Right ventricle myocardium inferior (tissue), 1 donor: ENCODE data around the gene RUNX1. TPM values are rescaled to one million over a fixed set of nuclear protein-coding genes. Genes with fewer than 3 reads are reported as not detected.

ENCODE experiments used
- ATAC-seq: fragments of 200-7000 bp; cut with Tn5 transposase; one replicate; pipeline ENCODE4 v1.9.1; 2020; ENCODE audit warnings: mild to moderate bottlenecking, moderate library complexity
- DNase-seq: peaks from one replicate; pipeline ENCODE4 v3.0.0; 2021; ENCODE audit errors: missing footprints
- intact Hi-C: fragments of 100-400 bp; cut with DNase I; formaldehyde crosslinking; loops from one replicate; pipeline ENCODE4 v1.11.0; 2022
- total RNA-seq: library from RNA; stranded (reverse); fragmentation: NEBNext Ultra II Directional; extraction: Animal tissue kit (Norgen Biotek cat#: 25700); gene quantifications from one replicate; pipeline ENCODE4 v1.2.1, GENCODE V29; 2021
- donor health status: DM: no; HTN: yes; CAD: no; lungs with severe emphysema.

Gene RUNX1
- total RNA-seq, 1 donor from 2014 or later: 1.8 TPM

- DNase-seq: no peak
- intact Hi-C loops: no loop called here
- ATAC-seq: no peak
These were observed 148.7 kb downstream of the RUNX1 start for GRCh38 chr21:34900376-34900775.

- intact Hi-C loops: loop anchor here (10.0 kb wide), 1 partner anchor 605 kb away; no protein-coding TSS in a partner anchor
- DNase-seq: no peak
- ATAC-seq: no peak
These were observed 149.3 kb downstream of the RUNX1 start for GRCh38 chr21:34899760-34900159.

GRCh38 chr21:34899302-34899701 lies 149.8 kb downstream of the RUNX1 start:
- DNase-seq (no peak), ATAC-seq (no peak)
- intact Hi-C loops: loop anchor here (10.0 kb wide), 1 partner anchor 605 kb away; no protein-coding TSS in a partner anchor

- intact Hi-C loops: loop anchor here (10.0 kb wide), 1 partner anchor 607 kb away; no protein-coding TSS in a partner anchor
- DNase-seq (no peak), ATAC-seq (no peak)
These were observed 151.3 kb downstream of the RUNX1 start for GRCh38 chr21:34897828-34898227.

GRCh38 chr21:34894401-34894800 lies 154.7 kb downstream of the RUNX1 start:
- intact Hi-C loops: loop anchor here (10.0 kb wide), 1 partner anchor 610 kb away; no protein-coding TSS in a partner anchor
- no peak for DNase-seq
- ATAC-seq: no peak

- intact Hi-C loops: loop anchor here (10.0 kb wide), 1 partner anchor 613 kb away; no protein-coding TSS in a partner anchor
- ATAC-seq (no peak), DNase-seq (no peak)
These were observed 156.9 kb downstream of the RUNX1 start for GRCh38 chr21:34892209-34892608.

GRCh38 chr21:34891613-34891943 lies 157.5 kb downstream of the RUNX1 start:
- ATAC-seq: no peak
- DNase-seq: no peak
- intact Hi-C loops: loop anchor here (10.0 kb wide), 1 partner anchor 613 kb away; no protein-coding TSS in a partner anchor

GRCh38 chr21:34890724-34891612 lies 158.1 kb downstream of the RUNX1 start:
- peak; percentile 71 for DNase-seq
- intact Hi-C loops: loop anchor here (10.0 kb wide), 1 partner anchor 614 kb away; no protein-coding TSS in a partner anchor
- ATAC-seq: no peak

GRCh38 chr21:34890470-34890723 lies 158.7 kb downstream of the RUNX1 start:
- intact Hi-C loops: loop anchor here (10.0 kb wide), 1 partner anchor 614 kb away; no protein-coding TSS in a partner anchor

GRCh38 chr21:34889676-34890469 lies 159.2 kb downstream of the RUNX1 start:
- intact Hi-C loops: loop anchor here (10.0 kb wide), 4 partner anchors 315 to 1045 kb away; no protein-coding TSS in a partner anchor
- peak; percentile 82 for ATAC-seq
- peak; percentile 92 for DNase-seq

More at GRCh38 chr21:34890470-34890723, 158.7 kb downstream of the RUNX1 start:
- DNase-seq (no peak), ATAC-seq (no peak)

- ATAC-seq (no peak), DNase-seq (peak; percentile 79)
- intact Hi-C loops: loop anchor here (10.0 kb wide), 3 partner anchors 316 to 1046 kb away; no protein-coding TSS in a partner anchor
These were observed 159.8 kb downstream of the RUNX1 start for GRCh38 chr21:34889320-34889675.

GRCh38 chr21:34888569-34889319 lies 160.4 kb downstream of the RUNX1 start:
- peak; percentile 89 for ATAC-seq
- intact Hi-C loops: loop anchor here (10.0 kb wide), 3 partner anchors 316 to 1046 kb away; no protein-coding TSS in a partner anchor
- peak; percentile 98 for DNase-seq

- intact Hi-C loops: loop anchor here (10.0 kb wide), 3 partner anchors 317 to 1047 kb away; no protein-coding TSS in a partner anchor
- ATAC-seq: peak; percentile 54
- DNase-seq: peak; percentile 85
These were observed 161.2 kb downstream of the RUNX1 start for GRCh38 chr21:34887725-34888568.

GRCh38 chr21:34887105-34887442 lies 162.0 kb downstream of the RUNX1 start:
- intact Hi-C loops: loop anchor here (10.0 kb wide), 3 partner anchors 318 to 1048 kb away; no protein-coding TSS in a partner anchor

GRCh38 chr21:34886240-34887104 lies 162.6 kb downstream of the RUNX1 start:
- ATAC-seq (no peak), DNase-seq (peak; percentile 77)
- intact Hi-C loops: loop anchor here (10.0 kb wide), 3 partner anchors 318 to 1048 kb away; no protein-coding TSS in a partner anchor

More at GRCh38 chr21:34887105-34887442, 162.0 kb downstream of the RUNX1 start:
- DNase-seq (no peak), ATAC-seq (no peak)

- intact Hi-C loops: loop anchor here (10.0 kb wide), 3 partner anchors 319 to 1049 kb away; no protein-coding TSS in a partner anchor
- DNase-seq (no peak), ATAC-seq (no peak)
These were observed 163.4 kb downstream of the RUNX1 start for GRCh38 chr21:34885626-34886239.
